Stimulated activated CD8-positive, alpha-beta memory T cell treated with anti-CD3 and anti-CD28 coated beads, Interleukin-12 subunit alpha, Interleukin-12 subunit beta, amount 100 ng/mL, for 24 hours (primary cell): ENCODE results near the gene PTH1R.

ENCODE experiments used
- DNase-seq: peaks from one replicate; pipeline ENCODE4 v3.0.0-alpha.2; 2020; ENCODE audit errors: extremely low read depth

The PTH1R gene

DNA sequence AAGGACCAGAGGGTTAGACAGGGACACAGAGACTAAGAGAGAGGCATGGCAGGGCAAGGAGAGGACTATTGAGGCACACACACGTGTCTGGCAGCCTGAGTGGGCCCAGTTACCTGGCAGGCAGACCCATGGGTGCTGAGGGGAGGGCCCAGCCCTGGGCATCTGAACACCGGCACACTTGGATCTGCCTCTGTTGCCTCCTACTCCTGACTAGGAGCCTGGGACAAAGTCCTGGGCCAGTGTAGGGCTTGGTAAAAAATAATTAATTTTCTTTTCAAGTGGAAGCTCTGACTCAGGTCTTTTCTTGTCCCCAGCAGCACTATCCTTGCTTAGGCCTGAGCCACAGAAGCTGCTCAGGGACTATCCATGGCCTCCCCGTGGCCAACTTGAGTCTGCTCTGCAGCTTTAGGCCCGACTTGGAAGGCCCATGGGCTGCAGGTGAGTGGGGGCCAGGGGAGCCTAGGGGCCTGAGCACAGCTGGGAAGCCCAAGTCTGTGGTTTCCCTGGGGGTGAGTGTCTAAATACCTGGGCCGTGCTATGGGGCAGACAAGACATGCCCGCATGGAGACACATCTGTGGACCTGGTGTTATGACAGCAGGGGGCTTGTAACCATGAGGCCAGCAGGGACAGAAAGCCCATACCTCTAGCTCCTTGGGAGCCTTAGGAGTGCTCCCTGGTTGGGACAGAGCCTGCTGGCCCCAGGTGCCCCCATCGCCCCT is at the start of gene PTH1R:
Gene PTH1R (plus strand): TSS at position 316 of the 720 bp plus-strand sequence. CDS start 5,839 bp downstream, outside the sequence.
- DNase-seq, result no peak

DNA sequence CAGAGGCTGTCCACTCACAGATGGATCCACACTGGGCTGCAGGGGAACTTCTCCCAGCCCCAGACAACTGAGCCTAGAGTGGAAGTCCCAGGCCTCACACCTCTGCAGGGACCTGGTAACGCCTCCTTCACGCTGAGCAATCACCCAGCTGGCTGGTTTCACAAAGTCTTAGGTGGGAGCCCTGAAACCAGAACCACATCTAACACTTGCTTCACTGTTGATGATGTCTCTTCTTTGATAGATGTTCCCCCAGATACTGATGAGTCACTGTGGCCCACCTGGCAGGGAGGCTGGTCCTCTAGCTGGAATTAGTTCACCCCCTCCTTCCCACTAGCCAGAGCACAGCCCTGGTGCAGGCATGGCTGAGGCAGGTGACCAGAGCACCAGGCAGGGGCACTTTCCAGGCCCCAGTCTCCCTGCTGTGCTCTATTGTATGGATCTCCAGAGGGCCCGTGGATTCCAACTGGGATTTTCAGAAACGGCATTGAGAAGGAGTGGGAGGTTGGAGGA is 47.8 kb upstream of the PTH1R start:
- DNase-seq, result no peak

DNA sequence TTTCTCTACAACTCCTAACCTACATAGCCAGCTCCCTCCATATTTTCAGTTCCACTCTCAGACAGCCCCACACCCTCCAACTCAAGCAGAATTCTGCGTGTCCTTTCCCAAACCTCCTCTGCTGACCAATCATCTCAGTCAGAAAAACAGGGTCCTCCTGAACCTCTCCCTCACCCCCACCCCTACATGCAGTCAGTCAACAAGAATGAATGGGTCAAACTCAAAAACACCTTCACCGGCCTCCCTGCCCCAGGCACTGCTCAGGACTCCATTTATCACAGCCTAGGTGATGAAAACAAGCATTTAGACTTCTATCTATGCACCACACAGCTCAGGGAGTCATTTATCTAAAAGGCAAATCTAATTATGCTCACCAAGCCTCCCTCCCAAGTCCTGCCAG is 46.7 kb upstream of the PTH1R start:
- DNase-seq, result no peak

DNA sequence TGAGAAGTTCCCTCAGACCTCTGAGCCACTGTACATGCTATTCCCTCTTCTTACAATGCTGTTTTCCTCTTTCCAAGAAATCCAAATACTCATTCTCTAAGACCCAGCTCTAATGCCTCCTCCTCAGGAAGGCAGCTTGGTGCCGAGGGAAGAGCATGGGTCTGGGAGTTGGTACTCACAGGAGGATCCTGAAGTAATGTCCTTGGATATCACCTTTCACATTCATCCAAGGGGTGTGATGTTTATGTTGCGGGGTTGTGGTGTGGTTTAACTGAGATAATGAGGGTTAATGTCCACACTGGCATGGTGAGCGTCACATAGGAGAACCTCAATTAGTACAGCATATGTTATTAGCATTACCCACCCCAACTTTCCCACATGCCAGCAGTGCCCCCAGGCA is 46.2 kb upstream of the PTH1R start:
- no peak for DNase-seq

DNA sequence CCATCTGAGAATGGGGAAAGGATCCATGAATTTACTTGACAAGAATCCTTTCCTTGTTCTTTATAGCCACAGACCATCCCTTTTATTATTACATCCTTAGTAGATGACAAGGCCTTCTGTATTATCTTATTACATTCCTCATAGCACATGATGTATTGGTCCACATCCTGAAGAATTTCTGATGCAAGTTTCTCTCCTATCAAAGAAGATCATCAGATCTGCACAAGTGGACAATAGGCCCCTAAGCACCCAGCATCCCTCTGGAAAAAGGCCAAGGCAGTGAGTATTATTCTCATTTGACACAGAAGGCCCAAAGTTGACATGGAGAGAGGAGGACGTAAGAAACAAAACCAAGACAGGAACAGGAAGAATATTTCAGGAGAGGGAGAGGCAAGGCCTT is 45.7 kb upstream of the PTH1R start:
- no peak for DNase-seq

DNA sequence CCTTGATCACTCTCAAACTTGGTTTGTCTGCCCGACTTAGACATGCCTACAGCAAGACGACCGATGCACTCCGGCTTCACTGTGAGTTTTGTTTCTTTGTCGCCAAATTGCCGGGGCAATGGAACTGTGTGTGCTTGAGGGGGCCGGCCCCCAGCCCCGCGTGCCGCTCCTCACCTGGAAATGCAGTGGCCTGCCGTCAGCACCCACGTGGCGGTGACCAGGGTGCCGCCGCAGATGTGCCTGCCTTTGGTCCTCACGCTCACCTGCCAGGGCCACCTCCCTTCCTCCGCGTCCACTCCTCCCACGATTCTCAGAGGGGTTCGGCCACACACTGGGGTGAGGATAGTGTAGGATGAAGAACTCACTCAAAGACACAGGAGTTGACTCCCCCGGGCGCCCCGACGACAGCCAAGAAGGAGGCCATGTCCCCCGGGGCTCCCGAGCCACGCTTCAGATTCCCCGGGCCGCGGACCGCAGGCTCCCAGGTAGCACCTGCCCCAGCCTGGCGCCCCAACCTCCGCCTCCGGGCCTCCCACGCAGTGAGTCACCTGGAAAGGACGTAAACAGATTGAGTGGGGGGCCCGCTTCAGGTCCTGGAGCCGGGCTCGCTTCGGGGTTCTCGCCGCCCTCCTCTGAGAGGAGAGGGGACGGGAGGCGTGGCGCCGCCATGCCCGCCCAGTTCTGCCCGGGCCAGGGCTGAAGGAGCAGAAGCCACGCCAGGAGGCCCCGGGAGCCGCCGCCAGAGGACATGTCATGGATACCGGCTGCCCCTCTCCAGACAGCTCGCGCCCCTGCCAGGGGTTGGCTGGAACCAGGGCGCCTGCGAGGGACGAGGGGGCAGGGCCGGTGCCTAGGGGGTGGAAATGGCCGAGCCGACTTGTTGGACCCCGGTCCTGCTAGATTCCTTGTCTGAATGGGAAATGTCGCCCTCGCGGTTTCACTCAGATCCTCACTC is 43.9 kb upstream of the PTH1R start:
- no peak for DNase-seq

DNA sequence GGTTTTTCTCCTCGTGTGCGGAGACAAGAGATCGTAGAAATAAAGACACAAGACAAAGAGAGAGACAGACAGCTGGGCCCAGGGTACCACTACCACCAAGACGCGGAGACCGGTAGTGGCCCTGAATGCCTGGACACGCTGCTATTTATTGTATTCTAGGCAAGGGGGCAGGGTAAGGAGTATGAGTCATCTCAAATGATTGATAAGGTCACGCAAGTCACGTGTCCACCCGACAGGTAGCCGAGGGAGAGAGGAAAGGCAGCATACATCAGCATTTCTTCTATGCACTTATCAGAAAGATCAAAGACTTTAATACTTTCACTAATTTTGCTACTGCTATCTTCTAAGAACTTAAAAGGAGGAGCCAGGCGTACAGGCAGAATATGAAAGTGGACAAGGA is 42.5 kb upstream of the PTH1R start:
- no peak for DNase-seq

DNA sequence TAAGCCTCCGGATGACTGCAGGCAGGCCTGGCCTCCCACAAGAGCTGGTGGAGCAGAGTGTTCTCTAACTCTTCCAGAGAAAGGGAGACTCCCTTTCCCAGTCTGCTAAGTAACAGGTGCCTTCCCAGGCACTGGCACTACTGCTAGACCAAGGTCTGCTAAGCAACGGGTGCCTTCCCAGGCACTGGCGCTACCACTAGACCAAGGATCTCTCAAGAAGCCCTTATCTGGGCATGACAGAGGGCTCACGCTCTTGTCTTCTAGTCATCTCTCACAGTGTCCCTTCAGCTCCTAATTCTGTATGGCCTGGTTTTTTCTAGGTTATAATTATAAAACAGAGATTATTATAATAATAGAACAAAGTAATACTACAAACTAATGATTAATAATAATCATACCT is 42.0 kb upstream of the PTH1R start:
- no peak for DNase-seq

DNA sequence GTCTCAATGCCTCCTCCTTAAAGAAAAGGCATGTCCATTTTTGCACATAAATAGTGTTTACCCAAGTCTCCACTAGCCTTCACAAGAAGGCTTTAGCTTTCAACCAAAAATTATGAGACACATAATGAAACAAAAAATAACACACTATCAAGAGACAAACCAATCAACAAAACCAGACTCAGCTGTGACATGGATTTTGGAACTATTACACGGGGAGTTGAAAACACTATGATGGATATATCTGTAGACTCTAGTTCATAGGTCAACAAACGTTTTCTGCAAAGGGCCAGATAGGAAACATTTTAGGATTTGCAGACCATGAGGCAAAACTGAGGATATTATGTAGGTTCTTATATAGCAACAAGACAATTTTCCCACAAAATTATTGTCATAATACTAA is 39.2 kb upstream of the PTH1R start:
- DNase-seq, result no peak

DNA sequence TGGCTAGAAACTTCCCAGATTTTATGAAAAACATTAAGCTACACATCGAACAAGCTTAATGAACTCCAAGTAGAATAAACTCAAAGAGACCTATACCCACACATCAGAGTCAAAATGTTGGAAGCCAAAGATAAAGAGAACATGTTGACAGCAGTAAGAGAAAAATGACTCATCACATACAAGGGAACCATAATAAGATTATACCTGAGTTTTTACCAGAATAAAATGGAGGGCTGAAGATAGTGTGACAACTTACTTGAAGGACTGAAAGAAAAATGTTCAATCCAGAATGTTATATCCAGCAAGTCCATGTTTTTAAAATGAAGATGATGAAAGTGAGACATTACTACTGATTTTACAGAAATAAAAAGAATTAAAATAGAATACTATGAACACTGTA is 37.0 kb upstream of the PTH1R start:
- DNase-seq, result no peak

DNA sequence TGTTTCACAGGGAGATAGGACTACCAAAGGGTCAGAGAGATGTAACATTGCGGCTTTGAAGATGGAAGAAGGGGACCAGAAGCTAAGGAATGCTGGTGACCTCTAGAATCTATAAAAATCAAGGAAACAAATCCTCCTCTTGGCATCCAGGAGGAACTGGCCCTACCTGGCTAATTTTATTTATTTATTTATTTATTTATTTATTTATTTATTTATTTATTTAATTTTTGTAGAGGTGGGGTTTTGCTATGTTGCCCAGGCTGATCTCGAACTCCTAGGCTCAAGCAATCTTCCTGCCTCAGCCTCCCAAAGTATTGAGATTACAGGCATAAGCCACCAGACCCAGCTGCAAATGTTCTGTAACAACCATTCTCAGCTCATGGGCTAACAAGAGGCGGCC is 34.0 kb upstream of the PTH1R start:
- no peak for DNase-seq

DNA sequence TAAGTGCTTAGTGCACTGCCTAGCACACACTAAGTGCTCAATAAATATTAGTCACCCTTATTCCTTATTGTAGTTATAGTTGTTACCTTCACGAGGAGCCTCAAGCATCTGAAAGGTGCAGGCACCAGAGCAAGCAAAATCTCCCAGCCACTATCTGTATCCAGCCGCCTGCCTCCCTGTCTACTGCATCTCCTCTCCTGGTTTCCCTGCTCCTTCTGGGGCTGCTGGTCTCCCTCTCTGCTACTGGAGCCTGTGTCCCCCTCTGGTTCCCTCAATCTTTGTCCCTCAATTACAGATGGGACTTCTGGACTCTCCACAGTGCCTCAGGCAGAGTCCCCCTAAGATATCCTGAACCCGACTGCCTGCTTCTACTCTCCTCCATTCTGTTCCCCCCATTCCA is 33.1 kb upstream of the PTH1R start:
- DNase-seq, result no peak

DNA sequence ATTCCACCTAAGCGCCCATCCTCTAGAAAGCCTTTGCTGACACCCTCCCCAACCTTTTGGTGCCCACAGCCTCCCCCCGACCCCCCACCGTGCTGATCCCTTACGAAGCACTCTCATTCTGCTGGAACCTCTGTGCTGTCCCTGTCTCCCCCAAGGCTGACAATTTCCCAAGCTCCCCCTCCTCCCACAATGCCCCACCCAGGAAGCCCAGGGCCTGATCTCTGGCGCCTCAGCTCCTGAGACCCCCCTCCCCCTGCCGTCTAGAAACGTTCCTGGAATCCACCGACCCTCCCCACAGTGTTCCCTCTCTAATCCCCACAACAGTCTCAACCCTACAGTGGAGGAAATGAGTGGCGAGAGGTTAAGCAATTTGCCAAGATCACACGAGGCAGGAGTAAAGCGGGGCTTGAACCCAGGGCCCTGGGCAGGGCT is 32.6 kb upstream of the PTH1R start:
- DNase-seq, result no peak

DNA sequence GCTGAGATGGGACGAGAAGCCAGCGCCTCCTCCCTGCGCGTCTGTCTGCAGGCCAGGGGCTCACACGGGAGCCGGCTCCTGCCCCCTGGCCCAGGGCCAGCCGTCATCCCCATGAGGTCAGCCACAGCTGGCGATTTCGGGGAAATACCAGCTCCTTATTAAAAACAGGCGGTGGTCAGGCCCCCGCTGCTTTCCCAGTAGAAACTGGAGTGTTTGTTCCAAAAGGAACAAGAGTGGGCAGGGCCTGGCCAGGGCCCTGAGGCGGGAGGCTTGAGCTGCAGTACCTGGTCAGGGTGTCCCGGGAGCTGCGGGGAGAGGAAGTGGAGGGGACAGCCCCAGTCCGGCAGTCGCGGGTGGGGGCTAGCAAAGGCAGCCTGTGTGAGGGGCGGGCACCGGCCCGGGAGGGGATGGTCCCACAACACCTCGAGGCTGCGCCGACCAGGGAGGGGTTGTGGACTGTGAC is 32.1 kb upstream of the PTH1R start:
- no peak for DNase-seq

DNA sequence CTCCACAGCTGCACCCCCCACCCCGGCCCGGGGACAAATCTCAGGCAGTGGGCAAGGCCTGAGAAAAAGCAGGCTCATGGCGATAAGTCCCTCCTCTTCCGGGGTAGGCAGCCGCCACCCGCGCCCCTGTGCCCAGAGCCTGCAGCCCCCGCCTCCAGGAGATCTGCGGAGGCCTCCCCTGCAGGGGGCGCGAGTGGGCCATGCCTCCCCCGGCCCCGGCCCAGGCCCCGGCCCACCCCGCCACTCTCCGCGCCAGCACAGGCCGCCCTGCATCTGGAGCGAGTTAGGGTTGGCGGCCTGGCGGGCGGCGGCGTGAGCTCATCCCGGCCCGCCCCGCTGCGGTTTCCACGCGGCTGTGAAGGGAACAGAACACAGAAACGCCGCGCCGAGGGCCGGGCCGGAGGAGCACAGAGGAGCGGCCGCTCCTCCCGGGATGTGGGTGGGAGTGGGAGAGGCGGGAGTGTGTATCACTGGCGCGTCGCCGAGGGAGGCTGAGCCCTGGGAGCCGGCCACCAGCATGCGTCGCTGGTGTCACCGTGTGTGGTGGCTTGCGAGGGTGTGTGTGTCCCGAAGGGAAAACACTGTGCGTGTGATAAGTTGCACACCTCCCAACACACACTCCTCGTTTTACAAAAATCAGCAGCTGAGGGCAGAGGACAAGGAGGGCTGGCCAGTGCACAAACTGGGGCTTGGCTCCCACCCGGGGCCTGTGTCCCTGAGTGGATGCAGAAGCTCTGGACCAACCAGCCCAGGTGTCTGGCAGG is 31.5 kb upstream of the PTH1R start:
- no peak for DNase-seq

DNA sequence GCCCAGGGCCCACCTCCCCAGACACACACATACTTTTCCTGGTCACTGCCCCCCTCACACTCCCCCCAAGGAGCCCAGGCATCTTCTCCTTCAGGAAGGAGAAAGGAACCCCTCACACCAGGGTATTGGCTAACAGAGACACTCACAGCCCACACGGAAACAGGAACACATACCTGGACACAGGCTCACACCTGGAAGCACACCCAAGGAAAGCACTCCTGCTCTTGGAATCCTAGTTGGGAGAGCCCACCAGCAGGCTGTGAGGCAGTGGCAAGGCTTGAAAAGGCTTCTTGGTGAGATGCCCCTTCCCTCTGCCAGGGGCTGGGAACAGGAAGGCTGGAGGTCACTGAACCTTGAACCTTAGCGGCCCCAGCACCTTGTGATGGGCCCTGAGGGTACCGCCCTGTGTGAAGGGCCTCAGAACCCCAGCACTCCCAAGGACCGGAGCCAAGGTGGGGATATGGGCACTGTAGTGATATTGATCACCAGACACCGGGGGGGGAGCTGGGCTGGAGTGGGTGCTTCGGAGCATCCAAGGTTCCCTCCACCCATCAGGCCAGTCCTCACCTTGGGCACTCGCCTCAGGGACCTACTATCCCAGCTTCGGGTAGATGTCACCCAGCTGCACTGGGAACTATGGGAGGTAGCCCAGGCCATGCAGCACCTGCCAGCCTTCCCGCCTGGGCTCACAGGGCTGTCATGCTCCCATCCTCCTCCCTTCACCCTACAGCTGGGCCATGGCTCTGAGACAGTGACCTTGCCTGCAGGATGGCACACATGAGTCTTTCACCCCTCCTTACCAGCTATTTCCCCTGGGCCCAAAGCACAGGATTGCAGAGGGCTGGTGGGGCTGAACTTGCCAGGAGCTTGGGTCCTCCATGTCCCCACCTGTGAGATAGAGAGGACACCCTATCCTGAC is 30.6 kb upstream of the PTH1R start:
- DNase-seq, result no peak

DNA sequence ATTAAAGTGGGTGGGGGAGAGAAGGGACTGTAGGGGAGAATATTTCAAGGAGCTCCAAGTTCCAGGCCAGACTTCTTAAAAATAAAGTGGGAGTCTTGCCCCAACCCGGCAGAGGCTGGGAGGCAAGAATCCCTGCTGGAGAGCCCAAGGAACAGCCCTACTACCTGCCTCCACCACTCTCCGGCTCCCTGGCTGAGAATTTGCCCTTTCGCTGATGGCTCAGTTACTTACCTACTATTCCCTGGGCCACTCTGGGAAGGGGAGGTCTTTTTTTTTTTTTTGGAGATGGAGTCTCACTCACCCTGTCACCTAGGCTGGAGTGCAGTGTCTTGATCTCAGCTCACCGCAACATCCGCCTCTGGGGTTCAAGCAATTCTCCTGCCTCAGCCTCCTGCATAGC is 29.8 kb upstream of the PTH1R start:
- DNase-seq, result no peak

DNA sequence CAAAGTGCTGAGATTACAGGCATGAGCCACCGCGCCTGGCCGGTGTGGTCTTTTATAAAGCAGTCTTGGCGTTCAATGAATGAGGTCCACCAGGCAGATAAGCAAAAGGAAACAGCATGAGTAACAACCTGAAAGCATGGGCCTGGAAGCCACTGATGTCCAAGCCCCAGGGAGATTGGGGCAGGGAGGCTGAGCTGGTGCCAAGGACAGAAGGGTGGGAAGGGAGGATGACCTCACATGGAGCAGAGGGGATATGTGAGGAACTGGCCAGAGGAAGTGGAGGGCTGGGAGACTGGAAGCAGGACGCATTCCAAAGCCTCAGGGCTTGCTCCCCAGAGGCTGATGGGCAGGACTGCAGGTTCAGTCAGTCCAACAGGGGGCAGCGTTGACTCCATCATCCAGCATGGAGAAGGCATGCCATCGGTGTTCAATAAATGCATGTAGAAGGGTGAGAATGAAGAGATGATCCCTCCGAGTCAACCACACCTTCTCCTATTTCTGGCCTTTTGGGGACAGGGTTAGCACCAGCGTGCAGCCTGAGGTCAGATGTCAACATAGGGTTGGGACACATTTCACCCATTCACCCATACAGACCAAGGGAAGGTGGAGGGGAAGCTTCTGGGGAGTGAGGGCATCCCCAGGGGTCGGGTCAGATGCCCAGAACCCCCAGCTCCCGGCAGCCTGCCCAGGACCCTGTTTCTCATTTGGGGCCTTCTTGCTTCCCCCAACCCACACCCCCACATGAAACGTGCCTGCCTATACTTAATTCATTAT is 29.1 kb upstream of the PTH1R start:
- no peak for DNase-seq

DNA sequence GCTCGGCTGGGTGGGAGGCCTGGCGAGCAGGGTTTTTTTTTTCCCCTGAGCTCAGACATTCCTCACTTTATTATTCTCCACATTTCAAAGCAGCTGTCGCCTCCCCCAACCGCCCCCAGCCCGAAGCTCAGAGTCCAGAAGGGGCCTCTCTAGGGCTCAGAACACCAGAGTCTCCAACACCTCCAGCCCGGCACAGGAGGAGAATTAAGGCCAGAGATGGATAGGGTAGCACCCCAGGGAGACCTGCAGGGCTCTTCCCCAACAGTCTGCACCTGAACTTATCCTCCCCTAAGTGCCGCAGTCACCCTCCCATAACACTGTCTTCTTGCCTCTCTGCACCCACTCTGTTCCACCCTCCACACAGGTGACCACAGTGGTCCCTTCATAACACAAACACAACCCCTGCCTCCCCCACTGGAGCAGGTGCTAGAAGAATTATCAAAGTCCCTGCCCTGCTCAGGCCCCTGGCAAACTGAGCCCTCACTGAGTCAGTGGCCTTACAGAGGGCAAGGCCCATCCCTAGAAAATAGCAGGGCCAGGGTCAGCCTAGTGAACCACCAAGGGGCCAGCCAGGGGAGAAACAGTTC is 28.4 kb upstream of the PTH1R start:
- no peak for DNase-seq
